GM23338 (cell line): ENCODE results near the gene NRXN2. TPM values are rescaled to one million over a fixed set of nuclear protein-coding genes. Genes with fewer than 3 reads are reported as not detected.

ENCODE experiments used
- ATAC-seq: fragments of 200-7000 bp; cut with Tn5 transposase; 3 replicates; pipeline ENCODE4 v1.9.1; 2020
- DNase-seq: peaks from one replicate; pipeline ENCODE4 v3.0.0-alpha.2; 2015; ENCODE audit warnings: low spot score
- H2AFZ ChIP-seq: fragments of 200-600 bp; sonication (generic); 2 replicates; pipeline ENCODE4 v1.8.0; 2016; ENCODE audit warnings: antibody characterized with exemption, mild to moderate bottlenecking, moderate library complexity
- H3F3A ChIP-seq: fragments of 200-600 bp; sonication (generic); replicated peaks from 2 replicates; pipeline ENCODE4 v1.8.0; 2017; ENCODE audit warnings: antibody characterized with exemption, mixed run types, low read depth
- H3K27ac ChIP-seq: fragments of 200-600 bp; sonication (generic); 2 replicates; pipeline ENCODE4 v1.6.1; 2016; ENCODE audit warnings: low read depth
- H3K27me3 ChIP-seq: fragments of 200-600 bp; sonication (generic); 2 replicates; pipeline ENCODE4 v1.8.0; 2016; ENCODE audit warnings: mild to moderate bottlenecking, mixed run types, moderate library complexity; ENCODE audit not compliant: insufficient read depth
- H3K36me3 ChIP-seq: fragments of 200-600 bp; sonication (generic); 2 replicates; pipeline ENCODE4 v1.8.0; 2016; ENCODE audit warnings: mild to moderate bottlenecking; ENCODE audit not compliant: insufficient read depth
- H3K4me1 ChIP-seq: fragments of 200-600 bp; sonication (generic); 2 replicates; pipeline ENCODE4 v1.8.0; 2016; ENCODE audit warnings: mild to moderate bottlenecking, moderate library complexity; ENCODE audit not compliant: insufficient read depth
- H3K4me2 ChIP-seq: fragments of 200-600 bp; sonication (generic); 2 replicates; pipeline ENCODE4 v1.7.1; 2017; ENCODE audit warnings: mixed run types
- H3K4me3 ChIP-seq: fragments of 200-600 bp; sonication (generic); 2 replicates; pipeline ENCODE4 v1.6.1; 2016; ENCODE audit warnings: mixed run types
- H3K79me2 ChIP-seq: fragments of 200-600 bp; sonication (generic); replicated peaks from 2 replicates; pipeline ENCODE4 v1.8.0; 2017; ENCODE audit warnings: mild to moderate bottlenecking; ENCODE audit not compliant: insufficient read depth
- H3K9me2 ChIP-seq: fragments of 200-600 bp; sonication (generic); 2 replicates; pipeline ENCODE4 v1.8.0; 2017; ENCODE audit not compliant: insufficient read depth
- H4K20me1 ChIP-seq: fragments of 200-600 bp; sonication (generic); replicated peaks from 2 replicates; pipeline ENCODE4 v1.8.0; 2017; ENCODE audit warnings: mild to moderate bottlenecking; ENCODE audit not compliant: insufficient read depth
- H3K27ac Mint-ChIP-seq: 2 replicates; pipeline ENCODE4 v1.8.0; 2020; ENCODE audit warnings: inconsistent platforms, mild to moderate bottlenecking, moderate library complexity, mixed read lengths
- H3K27me3 Mint-ChIP-seq: 3 replicates; pipeline ENCODE4 v1.8.0; 2022; ENCODE audit warnings: low read depth, mild to moderate bottlenecking, moderate library complexity, mixed read lengths, inconsistent platforms; ENCODE audit not compliant: insufficient read depth, poor library complexity
- H3K36me3 Mint-ChIP-seq: 3 replicates; pipeline ENCODE4 v1.8.0; 2021; ENCODE audit warnings: low read depth, mild to moderate bottlenecking, inconsistent platforms, moderate library complexity, mixed read lengths
- H3K4me1 Mint-ChIP-seq: 3 replicates; pipeline ENCODE4 v1.8.0; 2020; ENCODE audit warnings: mild to moderate bottlenecking, inconsistent platforms, mixed read lengths
- H3K4me3 Mint-ChIP-seq: 3 replicates; pipeline ENCODE4 v1.8.0; 2021; ENCODE audit warnings: moderate library complexity, mild to moderate bottlenecking, inconsistent platforms, mixed read lengths
- H3K9me3 Mint-ChIP-seq: 3 replicates; pipeline ENCODE4 v1.8.0; 2020; ENCODE audit warnings: moderate library complexity, mild to moderate bottlenecking, inconsistent platforms, mixed read lengths
- CTCF ChIP-seq, 2 experiments: fragments of 200-600 bp in 1 of 2; sonication (generic) in 1 of 2; conservative IDR thresholded peaks; 2 replicates each; pipeline versions ENCODE4 v1.5.1 to v1.6.1; 2016 to 2017; ENCODE audit warnings: antibody characterized with exemption in 2 of 2, low read depth in 2 of 2, mild to moderate bottlenecking in 2 of 2, moderate library complexity in 1 of 2
- ETS1 ChIP-seq: IDR thresholded peaks from 2 replicates; pipeline ENCODE4 v1.6.1; 2016; ENCODE audit warnings: antibody characterized with exemption
- EZH2 ChIP-seq: fragments of 200-600 bp; sonication (generic); IDR thresholded peaks from one replicate; pipeline ENCODE4 v1.8.0; 2017; ENCODE audit warnings: antibody characterized with exemption, mild to moderate bottlenecking, low read depth; ENCODE audit not compliant: unreplicated experiment
- POLR2AphosphoS5 ChIP-seq: IDR thresholded peaks from 2 replicates; pipeline ENCODE4 v1.6.1; 2016; ENCODE audit warnings: antibody characterized with exemption, low read depth
- STAT1 ChIP-seq: IDR thresholded peaks from one replicate; pipeline ENCODE4 v1.6.1; 2016; ENCODE audit warnings: antibody characterized with exemption; ENCODE audit not compliant: unreplicated experiment
- ZNF114 ChIP-seq: fragments of 250-450 bp; sonication (Bioruptor Pico); IDR thresholded peaks from 2 replicates; pipeline ENCODE4 v1.5.0; 2020; ENCODE audit warnings: mild to moderate bottlenecking, moderate library complexity
- ZNF462 ChIP-seq: fragments of 250-450 bp; sonication (Bioruptor Pico); IDR thresholded peaks from 2 replicates; pipeline ENCODE4 v1.5.0; 2020; ENCODE audit warnings: mild to moderate bottlenecking, moderate library complexity
- polyA plus RNA-seq: library from polyadenylated mRNA; unstranded; fragments of >200 nt; fragmentation: Nextera tagmentation; extraction: Ambion mirVana; gene quantifications from 2 replicates; pipeline ENCODE4 v1.2.1, GENCODE V29; 2016
- total RNA-seq: library from RNA; depleted of rRNA; stranded (reverse); fragments of >200 nt; shearing (Covaris generic); gene quantifications from 2 replicates; pipeline ENCODE4 v1.2.3, GENCODE V29; 2014

The NRXN2 gene
- total and polyA plus RNA-seq, 2 experiments from 2014 or later: 3.4 to 17.0 TPM

- peaks cover 5% of the 10 kb centered on the region for H3K9me3 Mint-ChIP-seq
- H3K4me1 ChIP-seq: no peaks in the 10 kb centered on the region
- no peak for TF ChIP-seq STAT1
- TF ChIP-seq POLR2AphosphoS5: no peak
- TF ChIP-seq ZNF114 (CRISPR knock-in tag): no peak
- no peak for TF ChIP-seq CTCF (conservative IDR thresholded peaks at IDR 0.05; ENCODE audit: low read depth in 2 of 2)
- TF ChIP-seq EZH2: no peak
- H3K27ac ChIP-seq: no peak overlapping the region
- H3K4me1 Mint-ChIP-seq: no peaks in the 10 kb centered on the region
- H3K79me2 ChIP-seq: no peaks in the 10 kb centered on the region
- no peak for DNase-seq
- H3K4me3 ChIP-seq: no peak overlapping the region
- peaks cover 5% of the 10 kb centered on the region for H3K27me3 Mint-ChIP-seq
- H3K4me3 Mint-ChIP-seq: no peak overlapping the region
- no peaks in the 10 kb centered on the region for H3F3A ChIP-seq
- no peaks in the 10 kb centered on the region for H4K20me1 ChIP-seq
- H2AFZ ChIP-seq: no peak overlapping the region
- H3K4me2 ChIP-seq: no peak overlapping the region
- H3K27me3 ChIP-seq: no peaks in the 10 kb centered on the region
- no peak overlapping the region for H3K27ac Mint-ChIP-seq
- H3K36me3 ChIP-seq: no peaks in the 10 kb centered on the region
- no peaks in the 10 kb centered on the region for H3K36me3 Mint-ChIP-seq
- no peak for ATAC-seq
- 0 out of 2 replicates have a peak, but pooled peaks cover 5% of the 10 kb centered on the region for H3K9me2 ChIP-seq
Observed at GRCh38 chr11:64598106-64598796, 124.7 kb downstream of the NRXN2 start.

GRCh38 chr11:64597671-64598101 lies 125.3 kb downstream of the NRXN2 start:
- no peak overlapping the region for H3K27ac ChIP-seq
- H3K4me1 ChIP-seq: no peaks in the 10 kb centered on the region
- no peaks in the 10 kb centered on the region for H3K27me3 ChIP-seq
- no peaks in the 10 kb centered on the region for H3K4me1 Mint-ChIP-seq
- no peaks in the 10 kb centered on the region for H4K20me1 ChIP-seq
- peaks cover 5% of the 10 kb centered on the region for H3K27me3 Mint-ChIP-seq
- H3K9me3 Mint-ChIP-seq: peaks cover 5% of the 10 kb centered on the region
- H3F3A ChIP-seq: no peaks in the 10 kb centered on the region
- no peak overlapping the region for H3K27ac Mint-ChIP-seq
- no peak overlapping the region for H3K4me3 Mint-ChIP-seq
- H2AFZ ChIP-seq: no peak overlapping the region
- H3K36me3 Mint-ChIP-seq: no peaks in the 10 kb centered on the region
- 0 out of 2 replicates have a peak, but pooled peaks cover 5% of the 10 kb centered on the region for H3K9me2 ChIP-seq
- no peaks in the 10 kb centered on the region for H3K36me3 ChIP-seq
- H3K4me2 ChIP-seq: no peak overlapping the region
- H3K79me2 ChIP-seq: no peaks in the 10 kb centered on the region
- H3K4me3 ChIP-seq: no peak overlapping the region
- no peak for ATAC-seq
- no peak for DNase-seq
- no peak; a peak in 1 of 4 replicates for TF ChIP-seq CTCF (conservative IDR thresholded peaks at IDR 0.05; ENCODE audit: low read depth in 2 of 2)
- no peak for TF ChIP-seq POLR2AphosphoS5
- no peak for TF ChIP-seq ZNF462 (CRISPR knock-in tag)
- TF ChIP-seq ETS1: no peak
